Activated T-cell treated with anti-CD3 and anti-CD28 coated beads, Interleukin-2, amount 50 U/mL, for 4 hours (primary cell): ENCODE results near the gene IRGC. TPM values are rescaled to one million over a fixed set of nuclear protein-coding genes. Genes with fewer than 3 reads are reported as not detected.
A peak's percentile ranks its signal among the peaks of the same experiment; 100 is the strongest.

Experiments
- ATAC-seq, 2 donors: fragments of 200-7000 bp; cut with Tn5 transposase; one replicate each; pipeline ENCODE4 v1.10.0; 2021
- DNase-seq: peaks from one replicate; pipeline ENCODE4 v3.0.0-alpha.2; 2020
- H3K27me3 Mint-ChIP-seq: one replicate; pipeline ENCODE4 v1.8.0; 2021; ENCODE audit warnings: low read depth, mixed read lengths
- H3K36me3 Mint-ChIP-seq: one replicate; pipeline ENCODE4 v1.8.0; 2022; ENCODE audit warnings: mixed read lengths; ENCODE audit not compliant: insufficient read depth
- H3K4me1 Mint-ChIP-seq: one replicate; pipeline ENCODE4 v1.8.0; 2021; ENCODE audit warnings: low read depth, mixed read lengths
- H3K4me3 Mint-ChIP-seq: one replicate; pipeline ENCODE4 v1.8.0; 2021; ENCODE audit warnings: mild to moderate bottlenecking, moderate library complexity, mixed read lengths
- H3K9me3 Mint-ChIP-seq: one replicate; pipeline ENCODE4 v1.8.0; 2021; ENCODE audit warnings: mixed read lengths
- total RNA-seq, 3 donors: library from RNA; stranded (reverse); gene quantifications; one replicate each; pipeline ENCODE4 v1.2.1, GENCODE V29; 2021

IRGC gene
- total RNA-seq, 3 donors from 2014 or later, result not detected

DNA sequence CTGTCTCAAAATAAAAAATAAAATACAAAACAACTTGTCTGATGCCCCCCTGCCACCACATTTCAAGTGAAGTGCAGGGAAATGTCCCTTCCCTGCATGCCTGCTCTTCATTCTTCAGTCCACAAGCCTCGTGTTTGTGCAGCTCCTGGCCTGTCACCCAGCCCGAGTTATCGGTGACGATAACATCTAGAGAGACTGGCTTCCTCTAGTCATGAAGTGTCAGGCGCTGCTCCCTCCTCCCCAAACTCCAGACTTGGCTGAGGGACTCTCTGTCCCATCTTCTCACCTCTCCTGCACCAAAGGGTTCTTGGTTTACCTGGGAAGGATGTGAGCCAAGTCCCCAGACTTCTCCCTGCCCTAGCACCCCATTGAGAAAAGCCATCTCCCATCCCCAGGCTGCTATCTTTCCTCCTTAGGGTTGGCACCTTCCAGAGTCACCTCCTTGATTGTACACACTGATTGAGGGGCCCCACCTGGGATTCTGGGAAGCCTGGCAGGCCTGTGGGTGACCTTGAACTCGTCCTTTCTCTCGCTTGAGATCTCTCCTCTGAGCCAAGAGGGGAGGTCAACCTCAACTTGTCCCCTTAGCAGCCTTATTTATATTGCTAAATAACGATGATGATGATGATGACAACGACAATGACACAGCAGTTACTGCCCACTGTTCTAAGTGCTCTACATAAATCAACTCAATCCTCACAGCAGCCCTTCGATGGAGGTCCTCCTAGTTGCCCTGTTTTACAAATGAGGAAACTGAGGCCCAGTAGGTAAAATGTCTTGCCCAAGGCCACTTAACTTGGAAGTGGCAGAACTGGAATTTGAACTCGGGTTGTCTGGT lies 32.8 kb upstream of the IRGC start:
- ATAC-seq (no peak), DNase-seq (no peak)
- no peaks in the 10 kb centered on the region for H3K36me3 Mint-ChIP-seq
- H3K4me3 Mint-ChIP-seq, result no peak overlapping the region
- peaks cover 2% of the 10 kb centered on the region for H3K27me3 Mint-ChIP-seq
- H3K9me3 Mint-ChIP-seq, result no peaks in the 10 kb centered on the region
- no peaks in the 10 kb centered on the region for H3K4me1 Mint-ChIP-seq

DNA sequence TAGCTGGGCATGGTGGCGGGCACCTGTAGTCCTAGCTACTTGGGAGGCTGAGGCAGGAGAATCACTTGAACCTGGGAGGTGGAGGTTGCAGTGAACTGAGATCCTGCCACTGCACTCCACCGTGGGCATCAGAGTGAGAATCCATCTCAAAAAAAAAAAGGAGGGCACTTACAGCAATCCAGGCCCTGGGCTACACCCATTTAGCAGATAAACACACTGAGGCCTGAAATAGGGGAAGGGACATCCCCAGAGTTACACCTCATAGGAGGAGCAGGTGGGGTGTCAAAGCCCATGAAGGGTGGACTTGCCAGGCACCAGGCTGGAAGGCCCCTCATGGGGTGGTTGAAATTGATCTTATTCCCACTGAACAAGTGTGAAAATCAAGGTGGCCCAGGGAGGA lies 32.0 kb upstream of the IRGC start:
- ATAC-seq, result no peak
- Mint-ChIP-seq H3K27me3 (peaks cover 2% of the 10 kb centered on the region), H3K4me1 (no peaks in the 10 kb centered on the region), H3K36me3 (no peaks in the 10 kb centered on the region), H3K9me3 (no peaks in the 10 kb centered on the region), H3K4me3 (no peak overlapping the region)
- DNase-seq, result no peak

DNA sequence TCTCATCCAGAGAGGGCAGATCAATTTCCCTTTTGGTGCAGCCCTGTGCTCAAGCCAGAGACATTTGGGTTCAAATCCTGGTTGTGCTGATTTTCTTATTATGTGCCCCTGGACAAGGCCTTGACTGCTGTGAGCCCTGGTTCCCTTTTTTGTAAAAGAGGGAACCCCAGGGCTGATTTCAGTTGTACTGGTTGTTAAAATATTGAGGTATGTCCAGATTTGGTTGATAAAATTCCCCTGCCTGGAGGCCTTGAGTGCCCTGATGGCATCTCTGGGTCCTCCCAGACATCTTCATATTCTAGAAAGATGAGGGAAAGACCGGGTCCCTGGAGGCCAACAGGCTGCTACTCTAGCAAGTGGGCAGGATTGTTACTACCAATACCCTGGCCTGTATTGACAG lies 31.6 kb upstream of the IRGC start:
- DNase-seq (no peak), ATAC-seq (no peak)
- Mint-ChIP-seq H3K27me3 (peaks cover 2% of the 10 kb centered on the region), H3K4me3 (no peak overlapping the region), H3K4me1 (no peaks in the 10 kb centered on the region), H3K9me3 (no peaks in the 10 kb centered on the region), H3K36me3 (no peaks in the 10 kb centered on the region)

DNA sequence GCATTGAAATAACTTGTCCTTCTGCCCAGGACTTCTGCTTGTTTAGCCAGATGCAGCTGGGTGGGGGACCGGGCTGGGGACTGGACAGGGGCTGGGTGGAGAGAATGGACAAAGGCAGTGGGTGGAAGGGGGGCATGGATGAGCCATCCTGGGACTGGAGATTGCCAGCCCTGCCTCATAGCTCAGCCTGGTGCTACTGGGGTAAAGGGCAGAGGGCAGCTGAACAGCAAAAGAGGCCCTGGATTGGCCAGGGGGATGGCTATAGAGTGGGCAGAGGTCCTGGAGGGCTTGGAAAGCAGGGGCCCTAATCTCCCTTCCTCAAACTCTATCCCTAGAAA lies 28.2 kb upstream of the IRGC start:
- no peak for DNase-seq
- ATAC-seq, result no peak
- H3K27me3 Mint-ChIP-seq, result peaks cover 2% of the 10 kb centered on the region
- peaks cover 16% of the 10 kb centered on the region for H3K9me3 Mint-ChIP-seq
- no peaks in the 10 kb centered on the region for H3K36me3 Mint-ChIP-seq
- H3K4me3 Mint-ChIP-seq, result no peak overlapping the region
- no peaks in the 10 kb centered on the region for H3K4me1 Mint-ChIP-seq

DNA sequence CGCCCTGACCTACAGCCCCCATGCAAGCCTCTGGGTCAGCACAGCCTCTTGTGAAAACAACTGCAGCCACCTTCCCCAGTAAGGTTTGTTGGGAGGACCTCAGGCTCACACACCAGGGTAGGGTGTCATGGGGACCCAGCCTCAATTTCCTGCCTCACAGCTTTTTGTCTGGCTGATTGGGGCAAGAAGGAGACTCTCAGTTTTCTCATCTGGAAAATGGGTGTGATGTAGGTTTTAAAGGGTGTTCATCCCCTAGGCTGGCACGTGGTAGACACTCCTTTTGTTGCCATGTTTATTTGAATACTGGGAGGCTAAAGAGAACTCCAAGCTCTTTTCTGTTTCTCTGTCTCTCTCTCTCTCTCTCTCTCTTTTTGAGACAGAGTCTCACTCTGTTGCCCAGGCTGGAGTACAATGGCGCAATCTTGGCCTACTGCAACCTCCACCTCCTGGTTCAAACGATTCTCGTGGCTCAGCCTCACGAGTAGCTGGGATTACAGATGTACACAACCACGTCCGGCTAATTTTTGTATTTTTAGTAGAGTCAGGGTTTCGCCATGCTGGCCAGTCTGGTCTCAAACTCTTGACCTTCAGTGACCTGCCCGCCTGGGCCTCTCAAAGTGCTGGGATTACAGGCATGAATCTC lies 27.7 kb upstream of the IRGC start:
- Mint-ChIP-seq H3K4me3 (no peak overlapping the region), H3K36me3 (no peaks in the 10 kb centered on the region), H3K9me3 (peaks cover 16% of the 10 kb centered on the region), H3K4me1 (no peaks in the 10 kb centered on the region), H3K27me3 (peaks cover 2% of the 10 kb centered on the region)
- DNase-seq, result no peak
- no peak for ATAC-seq

DNA sequence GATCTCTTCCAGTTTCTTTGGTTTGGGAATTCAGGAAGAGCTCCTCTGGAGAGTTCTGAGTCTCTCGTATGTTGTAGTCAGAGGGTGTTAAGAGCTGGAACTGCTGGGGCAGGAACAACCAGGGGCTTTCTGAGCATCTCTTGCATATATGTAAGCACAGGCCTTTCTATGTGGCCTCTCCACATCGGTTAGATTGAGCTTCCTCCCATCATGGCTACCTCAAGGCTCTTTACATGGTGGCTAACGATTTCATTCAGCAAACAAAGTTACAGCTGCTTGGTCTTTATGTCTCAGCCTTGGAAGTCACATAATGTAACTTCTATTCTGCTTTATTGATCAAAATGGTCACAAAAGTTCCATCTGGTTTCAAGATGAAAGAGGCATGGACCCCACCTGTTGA lies 25.4 kb upstream of the IRGC start:
- ATAC-seq, result no peak

DNA sequence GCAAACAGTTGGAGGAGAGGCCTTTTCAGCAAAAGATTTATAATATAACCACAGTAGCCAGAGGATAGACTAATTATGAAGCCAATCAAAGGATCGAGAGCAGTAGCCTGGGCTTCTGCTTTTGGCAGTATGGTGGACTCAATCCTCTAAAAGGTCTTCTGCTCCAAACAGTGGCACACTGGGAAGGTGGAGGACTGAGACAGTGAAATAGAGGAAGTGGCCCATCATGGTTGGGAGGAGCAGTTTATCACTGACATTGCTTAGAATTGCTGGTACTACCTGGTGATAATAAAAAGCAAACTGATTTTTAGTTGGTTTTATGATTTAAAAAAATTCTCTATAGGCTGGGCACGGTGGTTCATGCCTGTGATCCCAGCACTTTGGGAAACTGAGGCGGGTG lies 25.0 kb upstream of the IRGC start:
- H3K4me3 Mint-ChIP-seq, result no peak overlapping the region
- H3K27me3 Mint-ChIP-seq, result peaks cover 2% of the 10 kb centered on the region
- ATAC-seq, result no peak
- no peak for DNase-seq
- no peaks in the 10 kb centered on the region for H3K4me1 Mint-ChIP-seq
- no peaks in the 10 kb centered on the region for H3K36me3 Mint-ChIP-seq
- H3K9me3 Mint-ChIP-seq, result peaks cover 16% of the 10 kb centered on the region

More for the DNA sequence above, 25.4 kb upstream of the IRGC start:
- Mint-ChIP-seq H3K27me3 (peaks cover 2% of the 10 kb centered on the region), H3K36me3 (no peaks in the 10 kb centered on the region), H3K4me1 (no peaks in the 10 kb centered on the region), H3K4me3 (no peak overlapping the region), H3K9me3 (peaks cover 16% of the 10 kb centered on the region)
- no peak for DNase-seq

DNA sequence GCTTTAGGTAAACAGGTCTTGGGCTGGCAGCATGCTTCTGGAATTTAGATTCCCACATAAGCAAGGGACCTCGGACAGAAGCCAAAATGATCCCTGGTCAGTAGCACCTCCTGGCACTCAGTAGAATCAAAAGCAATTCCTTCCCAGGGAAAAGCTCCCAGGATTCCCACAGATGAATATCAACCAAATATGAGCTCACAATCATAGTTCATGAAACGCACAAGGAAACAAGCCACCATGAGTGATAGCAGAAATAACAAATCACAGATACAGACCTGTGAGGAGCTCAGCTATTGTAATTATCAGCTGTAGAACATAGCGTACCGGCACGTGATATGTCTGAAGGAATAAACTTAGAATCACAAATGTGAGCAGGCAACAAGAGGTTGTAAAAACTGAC lies 24.1 kb upstream of the IRGC start:
- H3K4me3 Mint-ChIP-seq, result no peak overlapping the region
- ATAC-seq, result no peak
- H3K36me3 Mint-ChIP-seq, result no peaks in the 10 kb centered on the region
- H3K9me3 Mint-ChIP-seq, result peaks cover 20% of the 10 kb centered on the region
- no peak for DNase-seq
- H3K4me1 Mint-ChIP-seq, result no peaks in the 10 kb centered on the region
- H3K27me3 Mint-ChIP-seq, result peaks cover 2% of the 10 kb centered on the region

DNA sequence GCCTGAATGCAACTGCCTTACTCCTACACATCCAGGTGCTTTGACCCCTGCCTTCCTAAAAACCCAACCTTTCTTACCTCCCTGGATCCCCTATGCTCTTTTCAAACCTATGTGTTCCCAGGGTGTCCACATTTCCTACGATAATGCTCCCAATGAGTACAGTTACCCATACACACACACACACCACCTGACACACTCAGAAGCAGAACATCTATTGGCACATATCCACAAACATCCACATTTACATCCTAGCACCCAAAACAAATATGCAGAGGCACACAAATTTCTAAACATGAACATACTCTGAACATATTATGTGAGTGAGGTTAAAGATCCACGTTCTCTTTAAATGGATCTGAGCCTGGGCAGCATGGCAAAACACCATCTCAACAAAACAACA lies 23.5 kb upstream of the IRGC start:
- no peaks in the 10 kb centered on the region for H3K27me3 Mint-ChIP-seq

DNA sequence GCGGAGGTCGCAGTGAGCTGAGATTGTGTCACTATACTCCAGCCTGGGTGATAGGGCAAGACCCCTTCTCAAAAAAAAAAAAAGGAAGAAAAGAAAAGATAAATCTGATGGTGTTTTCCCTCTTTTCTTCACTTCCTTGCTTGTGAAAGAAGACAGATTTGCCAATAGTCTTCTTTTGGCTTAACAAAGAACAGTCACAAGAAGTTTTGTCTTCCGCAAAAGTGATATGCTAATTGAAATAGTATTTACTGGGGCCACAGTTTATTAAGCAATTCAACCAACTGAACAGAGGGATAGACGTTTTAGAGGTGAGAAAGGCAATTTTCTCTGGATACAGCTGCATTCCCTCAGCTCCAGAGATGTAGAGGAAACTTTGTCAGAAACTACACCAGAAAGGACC lies 23.0 kb upstream of the IRGC start:
- no peaks in the 10 kb centered on the region for H3K4me1 Mint-ChIP-seq
- H3K36me3 Mint-ChIP-seq, result no peaks in the 10 kb centered on the region
- DNase-seq, result no peak
- no peak for ATAC-seq
- H3K9me3 Mint-ChIP-seq, result peaks cover 20% of the 10 kb centered on the region
- H3K27me3 Mint-ChIP-seq, result peaks cover 3% of the 10 kb centered on the region
- H3K4me3 Mint-ChIP-seq, result no peak overlapping the region

More for the DNA sequence above, 23.5 kb upstream of the IRGC start:
- no peaks in the 10 kb centered on the region for H3K36me3 Mint-ChIP-seq
- no peaks in the 10 kb centered on the region for H3K4me1 Mint-ChIP-seq
- no peak for DNase-seq
- H3K4me3 Mint-ChIP-seq, result no peak overlapping the region
- peaks cover 20% of the 10 kb centered on the region for H3K9me3 Mint-ChIP-seq
- ATAC-seq, result no peak

DNA sequence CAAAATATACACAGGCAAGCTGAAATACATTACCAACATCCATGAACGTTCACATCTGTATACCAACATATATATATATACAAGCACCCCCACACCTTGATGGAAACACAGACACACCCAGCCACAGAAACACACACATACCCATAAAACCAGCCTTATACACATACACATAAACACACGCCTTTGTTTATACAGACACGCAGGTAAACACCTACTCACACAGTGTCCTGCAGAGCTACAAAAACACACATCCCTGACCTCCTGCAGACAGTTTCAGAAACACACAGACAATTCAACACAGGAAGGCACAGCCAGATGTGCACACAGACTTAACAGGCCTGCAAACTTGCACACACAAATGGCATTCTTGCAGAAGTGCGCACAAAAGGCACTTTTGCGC lies 21.3 kb upstream of the IRGC start:
- Mint-ChIP-seq H3K4me3 (no peak overlapping the region), H3K4me1 (no peaks in the 10 kb centered on the region), H3K9me3 (peaks cover 20% of the 10 kb centered on the region), H3K36me3 (no peaks in the 10 kb centered on the region), H3K27me3 (peaks cover 12% of the 10 kb centered on the region)
- DNase-seq (no peak), ATAC-seq (no peak)

DNA sequence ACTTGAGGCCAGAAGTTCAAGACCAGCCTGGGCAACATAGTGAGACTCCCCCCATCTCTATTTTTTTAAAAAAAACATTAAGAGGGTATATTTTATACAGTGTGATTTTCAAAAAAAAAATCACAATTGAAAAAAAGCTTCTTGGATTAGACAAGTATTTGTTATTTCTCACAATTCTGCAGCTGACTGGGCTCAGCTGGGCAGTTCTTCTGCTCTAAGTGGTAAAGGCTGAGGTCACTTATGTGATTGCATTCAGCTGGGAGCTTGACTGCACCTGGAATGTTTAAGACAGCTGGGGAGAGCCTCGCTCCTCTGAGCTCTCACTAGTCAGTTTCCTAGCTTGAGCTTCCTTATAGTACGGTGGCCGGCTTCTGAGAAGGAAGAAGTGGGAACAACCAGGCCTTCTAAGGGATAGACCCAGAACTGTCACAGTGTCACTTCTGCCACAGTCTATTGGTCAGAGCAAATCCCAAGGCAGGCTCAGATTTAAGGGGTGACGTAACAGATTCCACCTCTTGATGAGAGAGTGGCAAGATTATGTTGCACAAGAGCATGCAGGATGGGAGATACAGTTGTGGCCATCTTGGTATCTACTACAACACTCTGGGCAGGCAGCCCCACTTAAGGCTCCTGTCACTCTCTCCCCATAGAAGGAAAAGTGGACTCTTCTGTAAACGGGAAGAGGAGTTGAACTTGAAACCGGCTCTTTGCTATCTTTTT lies 19.7 kb upstream of the IRGC start:
- no peaks in the 10 kb centered on the region for H3K36me3 Mint-ChIP-seq
- peaks cover 15% of the 10 kb centered on the region for H3K9me3 Mint-ChIP-seq
- no peak overlapping the region for H3K4me3 Mint-ChIP-seq
- DNase-seq (no peak), ATAC-seq (no peak)
- H3K27me3 Mint-ChIP-seq, result peaks cover 17% of the 10 kb centered on the region
- H3K4me1 Mint-ChIP-seq, result peaks cover 15% of the 10 kb centered on the region

DNA sequence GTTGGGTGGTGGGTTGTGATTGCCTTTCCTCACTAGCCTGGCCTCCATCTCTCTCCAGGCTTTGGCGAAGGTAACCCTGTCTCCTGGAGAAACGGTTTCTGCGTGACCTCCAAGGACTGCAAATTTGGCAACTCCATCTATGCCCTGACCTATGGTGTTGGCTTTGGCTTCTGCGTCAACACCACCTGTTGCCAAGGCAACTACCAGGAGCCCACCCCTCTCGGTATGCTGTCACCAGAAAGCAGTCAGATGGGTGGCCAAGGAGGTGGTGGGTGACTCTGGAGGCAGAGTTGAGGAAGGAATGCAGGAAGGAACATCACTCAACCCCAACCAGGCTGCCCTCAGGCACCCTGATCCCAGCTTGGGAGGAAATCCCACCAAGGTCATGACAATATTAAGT lies 18.6 kb upstream of the IRGC start:
- H3K36me3 Mint-ChIP-seq, result no peaks in the 10 kb centered on the region
- DNase-seq, result no peak
- peaks cover 17% of the 10 kb centered on the region for H3K27me3 Mint-ChIP-seq
- H3K9me3 Mint-ChIP-seq, result peaks cover 7% of the 10 kb centered on the region
- no peak overlapping the region for H3K4me3 Mint-ChIP-seq
- H3K4me1 Mint-ChIP-seq, result peaks cover 19% of the 10 kb centered on the region
- no peak for ATAC-seq

DNA sequence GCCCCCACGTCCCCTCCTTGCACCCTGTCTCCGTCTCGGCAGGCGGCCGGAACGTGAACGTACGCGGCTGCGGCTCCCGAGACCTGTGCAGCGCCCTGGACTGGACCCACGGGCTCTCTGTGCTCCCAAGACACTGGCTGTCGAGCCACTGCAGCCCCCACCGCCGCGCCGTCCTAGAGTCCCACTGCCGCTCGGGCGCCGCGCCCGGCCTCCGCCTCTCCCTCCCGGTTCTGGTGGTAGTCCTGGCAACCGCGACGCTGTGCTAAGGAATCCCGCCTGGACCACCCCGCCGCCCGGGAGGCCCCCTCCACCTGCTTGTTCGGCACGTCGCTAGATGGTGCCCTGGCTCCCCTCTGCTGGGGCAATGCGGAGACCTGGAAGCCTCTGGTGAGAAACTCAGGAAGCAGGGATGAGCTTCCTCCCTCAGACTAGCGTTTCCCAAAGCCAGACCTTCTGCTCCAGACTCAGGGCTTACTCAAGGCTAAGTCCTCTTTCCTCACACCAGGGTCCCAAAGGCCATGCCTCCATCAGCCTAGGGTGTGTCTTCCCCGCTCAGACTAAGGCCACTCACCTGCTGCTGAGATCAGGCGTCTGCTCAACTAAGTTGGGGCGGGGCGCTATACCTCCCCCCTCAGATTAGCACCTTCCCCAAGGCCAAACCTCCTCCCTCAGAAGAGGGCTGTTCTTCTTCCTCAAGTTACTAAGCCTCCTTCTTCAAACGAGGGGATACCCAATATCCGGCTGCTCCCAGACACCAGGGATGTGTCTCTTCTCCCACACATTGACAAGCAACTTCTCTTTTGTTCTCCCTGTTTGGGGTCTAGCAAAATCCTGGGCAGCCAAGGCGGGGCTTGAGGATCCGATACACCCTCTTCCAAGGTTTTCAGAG lies 16.1 kb upstream of the IRGC start:
- Mint-ChIP-seq H3K9me3 (peaks cover 3% of the 10 kb centered on the region), H3K4me1 (peaks cover 20% of the 10 kb centered on the region), H3K4me3 (peak overlapping the region; percentile 80), H3K36me3 (no peaks in the 10 kb centered on the region), H3K27me3 (peaks cover 17% of the 10 kb centered on the region)
- DNase-seq (no peak), ATAC-seq (peak in 1 of 2 donors; percentile 6)
